ENCODE measurements around the gene FLNC. TPM values are rescaled to one million over a fixed set of nuclear protein-coding genes. Genes with fewer than 3 reads are reported as not detected.

The FLNC gene
- total and polyA plus RNA-seq, 9 of the 15 experiments (the other 6 are each of a cell fraction or from before 2014, with no cell fraction given): 0.90 to 155 (median 28.8) TPM

DNA sequence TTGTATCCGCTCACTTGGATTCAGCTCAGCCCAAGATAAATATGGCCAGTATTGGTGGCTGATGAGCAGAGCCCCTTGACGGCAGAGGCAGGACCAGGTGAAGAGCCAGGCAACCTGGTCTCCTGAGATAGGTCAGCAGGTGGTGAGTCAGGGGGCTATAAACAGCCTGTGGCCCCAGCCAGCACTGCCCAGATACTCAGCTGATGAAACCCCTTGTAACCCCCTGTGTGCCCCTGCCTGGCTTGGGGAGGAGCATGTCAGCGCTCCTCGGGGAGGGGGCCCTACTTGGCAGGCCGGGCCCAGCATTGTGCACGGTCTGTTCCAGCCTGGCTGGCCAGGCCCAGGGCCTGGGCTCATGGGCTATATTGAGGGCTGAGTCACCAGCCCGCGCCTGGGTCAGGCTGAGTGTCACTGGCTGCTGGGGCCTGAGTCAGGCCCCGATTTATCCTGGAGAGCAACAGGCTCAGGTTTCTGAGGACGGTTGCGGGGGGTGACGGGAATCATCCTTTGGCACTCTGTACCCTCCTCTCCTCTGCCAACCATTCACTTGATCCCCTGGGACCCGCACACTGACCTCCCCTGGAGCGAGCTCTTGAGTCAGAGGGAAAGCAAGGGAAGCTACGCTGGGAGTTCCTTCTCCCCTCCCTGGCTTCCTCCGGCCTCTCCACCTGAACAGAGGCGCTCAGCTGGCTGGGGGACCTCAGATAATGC, 2.8 kb upstream of the FLNC start (continued):
- TF ChIP-seq, protein P1, sequence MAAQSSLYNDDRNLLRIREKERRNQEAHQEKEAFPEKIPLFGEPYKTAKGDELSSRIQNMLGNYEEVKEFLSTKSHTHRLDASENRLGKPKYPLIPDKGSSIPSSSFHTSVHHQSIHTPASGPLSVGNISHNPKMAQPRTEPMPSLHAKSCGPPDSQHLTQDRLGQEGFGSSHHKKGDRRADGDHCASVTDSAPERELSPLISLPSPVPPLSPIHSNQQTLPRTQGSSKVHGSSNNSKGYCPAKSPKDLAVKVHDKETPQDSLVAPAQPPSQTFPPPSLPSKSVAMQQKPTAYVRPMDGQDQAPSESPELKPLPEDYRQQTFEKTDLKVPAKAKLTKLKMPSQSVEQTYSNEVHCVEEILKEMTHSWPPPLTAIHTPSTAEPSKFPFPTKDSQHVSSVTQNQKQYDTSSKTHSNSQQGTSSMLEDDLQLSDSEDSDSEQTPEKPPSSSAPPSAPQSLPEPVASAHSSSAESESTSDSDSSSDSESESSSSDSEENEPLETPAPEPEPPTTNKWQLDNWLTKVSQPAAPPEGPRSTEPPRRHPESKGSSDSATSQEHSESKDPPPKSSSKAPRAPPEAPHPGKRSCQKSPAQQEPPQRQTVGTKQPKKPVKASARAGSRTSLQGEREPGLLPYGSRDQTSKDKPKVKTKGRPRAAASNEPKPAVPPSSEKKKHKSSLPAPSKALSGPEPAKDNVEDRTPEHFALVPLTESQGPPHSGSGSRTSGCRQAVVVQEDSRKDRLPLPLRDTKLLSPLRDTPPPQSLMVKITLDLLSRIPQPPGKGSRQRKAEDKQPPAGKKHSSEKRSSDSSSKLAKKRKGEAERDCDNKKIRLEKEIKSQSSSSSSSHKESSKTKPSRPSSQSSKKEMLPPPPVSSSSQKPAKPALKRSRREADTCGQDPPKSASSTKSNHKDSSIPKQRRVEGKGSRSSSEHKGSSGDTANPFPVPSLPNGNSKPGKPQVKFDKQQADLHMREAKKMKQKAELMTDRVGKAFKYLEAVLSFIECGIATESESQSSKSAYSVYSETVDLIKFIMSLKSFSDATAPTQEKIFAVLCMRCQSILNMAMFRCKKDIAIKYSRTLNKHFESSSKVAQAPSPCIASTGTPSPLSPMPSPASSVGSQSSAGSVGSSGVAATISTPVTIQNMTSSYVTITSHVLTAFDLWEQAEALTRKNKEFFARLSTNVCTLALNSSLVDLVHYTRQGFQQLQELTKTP (IDR thresholded peaks at IDR 0.05; ENCODE audit: low read depth in 1 of 2, partially characterized antibody in 2 of 2): peak in 1 of 2 experiments; percentile 80
- TF ChIP-seq HDAC1 (IDR thresholded peaks at IDR 0.05) (peak in 1 of 2 experiments; percentile 78; a peak in 2 of 4 replicates), ZBED1 (IDR thresholded peaks at IDR 0.05) (no peak), MCM3 (IDR thresholded peaks at IDR 0.05) (no peak), FOS (IDR thresholded peaks at IDR 0.05; ENCODE audit: extremely low read depth, insufficient read length) (peak; percentile 50), L3MBTL2 (IDR thresholded peaks at IDR 0.05) (peak; percentile 81), HINFP (tag; conservative IDR thresholded peaks at IDR 0.05; ENCODE audit: low read depth) (no peak; the same call in 1 of the 2 replicates), NFYB (IDR thresholded peaks at IDR 0.05; ENCODE audit: extremely low read depth, insufficient read length) (no peak), ATF1 (CRISPR knock-in tag; IDR thresholded peaks at IDR 0.05) (no peak), ATF1 (tag; IDR thresholded peaks at IDR 0.05) (no peak; the same call in 1 of the 2 replicates)
- TF ChIP-seq, protein P2, sequence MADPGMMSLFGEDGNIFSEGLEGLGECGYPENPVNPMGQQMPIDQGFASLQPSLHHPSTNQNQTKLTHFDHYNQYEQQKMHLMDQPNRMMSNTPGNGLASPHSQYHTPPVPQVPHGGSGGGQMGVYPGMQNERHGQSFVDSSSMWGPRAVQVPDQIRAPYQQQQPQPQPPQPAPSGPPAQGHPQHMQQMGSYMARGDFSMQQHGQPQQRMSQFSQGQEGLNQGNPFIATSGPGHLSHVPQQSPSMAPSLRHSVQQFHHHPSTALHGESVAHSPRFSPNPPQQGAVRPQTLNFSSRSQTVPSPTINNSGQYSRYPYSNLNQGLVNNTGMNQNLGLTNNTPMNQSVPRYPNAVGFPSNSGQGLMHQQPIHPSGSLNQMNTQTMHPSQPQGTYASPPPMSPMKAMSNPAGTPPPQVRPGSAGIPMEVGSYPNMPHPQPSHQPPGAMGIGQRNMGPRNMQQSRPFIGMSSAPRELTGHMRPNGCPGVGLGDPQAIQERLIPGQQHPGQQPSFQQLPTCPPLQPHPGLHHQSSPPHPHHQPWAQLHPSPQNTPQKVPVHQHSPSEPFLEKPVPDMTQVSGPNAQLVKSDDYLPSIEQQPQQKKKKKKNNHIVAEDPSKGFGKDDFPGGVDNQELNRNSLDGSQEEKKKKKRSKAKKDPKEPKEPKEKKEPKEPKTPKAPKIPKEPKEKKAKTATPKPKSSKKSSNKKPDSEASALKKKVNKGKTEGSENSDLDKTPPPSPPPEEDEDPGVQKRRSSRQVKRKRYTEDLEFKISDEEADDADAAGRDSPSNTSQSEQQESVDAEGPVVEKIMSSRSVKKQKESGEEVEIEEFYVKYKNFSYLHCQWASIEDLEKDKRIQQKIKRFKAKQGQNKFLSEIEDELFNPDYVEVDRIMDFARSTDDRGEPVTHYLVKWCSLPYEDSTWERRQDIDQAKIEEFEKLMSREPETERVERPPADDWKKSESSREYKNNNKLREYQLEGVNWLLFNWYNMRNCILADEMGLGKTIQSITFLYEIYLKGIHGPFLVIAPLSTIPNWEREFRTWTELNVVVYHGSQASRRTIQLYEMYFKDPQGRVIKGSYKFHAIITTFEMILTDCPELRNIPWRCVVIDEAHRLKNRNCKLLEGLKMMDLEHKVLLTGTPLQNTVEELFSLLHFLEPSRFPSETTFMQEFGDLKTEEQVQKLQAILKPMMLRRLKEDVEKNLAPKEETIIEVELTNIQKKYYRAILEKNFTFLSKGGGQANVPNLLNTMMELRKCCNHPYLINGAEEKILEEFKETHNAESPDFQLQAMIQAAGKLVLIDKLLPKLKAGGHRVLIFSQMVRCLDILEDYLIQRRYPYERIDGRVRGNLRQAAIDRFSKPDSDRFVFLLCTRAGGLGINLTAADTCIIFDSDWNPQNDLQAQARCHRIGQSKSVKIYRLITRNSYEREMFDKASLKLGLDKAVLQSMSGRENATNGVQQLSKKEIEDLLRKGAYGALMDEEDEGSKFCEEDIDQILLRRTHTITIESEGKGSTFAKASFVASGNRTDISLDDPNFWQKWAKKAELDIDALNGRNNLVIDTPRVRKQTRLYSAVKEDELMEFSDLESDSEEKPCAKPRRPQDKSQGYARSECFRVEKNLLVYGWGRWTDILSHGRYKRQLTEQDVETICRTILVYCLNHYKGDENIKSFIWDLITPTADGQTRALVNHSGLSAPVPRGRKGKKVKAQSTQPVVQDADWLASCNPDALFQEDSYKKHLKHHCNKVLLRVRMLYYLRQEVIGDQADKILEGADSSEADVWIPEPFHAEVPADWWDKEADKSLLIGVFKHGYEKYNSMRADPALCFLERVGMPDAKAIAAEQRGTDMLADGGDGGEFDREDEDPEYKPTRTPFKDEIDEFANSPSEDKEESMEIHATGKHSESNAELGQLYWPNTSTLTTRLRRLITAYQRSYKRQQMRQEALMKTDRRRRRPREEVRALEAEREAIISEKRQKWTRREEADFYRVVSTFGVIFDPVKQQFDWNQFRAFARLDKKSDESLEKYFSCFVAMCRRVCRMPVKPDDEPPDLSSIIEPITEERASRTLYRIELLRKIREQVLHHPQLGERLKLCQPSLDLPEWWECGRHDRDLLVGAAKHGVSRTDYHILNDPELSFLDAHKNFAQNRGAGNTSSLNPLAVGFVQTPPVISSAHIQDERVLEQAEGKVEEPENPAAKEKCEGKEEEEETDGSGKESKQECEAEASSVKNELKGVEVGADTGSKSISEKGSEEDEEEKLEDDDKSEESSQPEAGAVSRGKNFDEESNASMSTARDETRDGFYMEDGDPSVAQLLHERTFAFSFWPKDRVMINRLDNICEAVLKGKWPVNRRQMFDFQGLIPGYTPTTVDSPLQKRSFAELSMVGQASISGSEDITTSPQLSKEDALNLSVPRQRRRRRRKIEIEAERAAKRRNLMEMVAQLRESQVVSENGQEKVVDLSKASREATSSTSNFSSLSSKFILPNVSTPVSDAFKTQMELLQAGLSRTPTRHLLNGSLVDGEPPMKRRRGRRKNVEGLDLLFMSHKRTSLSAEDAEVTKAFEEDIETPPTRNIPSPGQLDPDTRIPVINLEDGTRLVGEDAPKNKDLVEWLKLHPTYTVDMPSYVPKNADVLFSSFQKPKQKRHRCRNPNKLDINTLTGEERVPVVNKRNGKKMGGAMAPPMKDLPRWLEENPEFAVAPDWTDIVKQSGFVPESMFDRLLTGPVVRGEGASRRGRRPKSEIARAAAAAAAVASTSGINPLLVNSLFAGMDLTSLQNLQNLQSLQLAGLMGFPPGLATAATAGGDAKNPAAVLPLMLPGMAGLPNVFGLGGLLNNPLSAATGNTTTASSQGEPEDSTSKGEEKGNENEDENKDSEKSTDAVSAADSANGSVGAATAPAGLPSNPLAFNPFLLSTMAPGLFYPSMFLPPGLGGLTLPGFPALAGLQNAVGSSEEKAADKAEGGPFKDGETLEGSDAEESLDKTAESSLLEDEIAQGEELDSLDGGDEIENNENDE (IDR thresholded peaks at IDR 0.05; ENCODE audit: low read depth, low read length): no peak
